Endodermal cell (in vitro differentiated cells): ENCODE results near the gene ARTN. TPM values are rescaled to one million over a fixed set of nuclear protein-coding genes. Genes with fewer than 3 reads are reported as not detected.
A peak's percentile ranks its signal among the peaks of the same experiment; 100 is the strongest.

Experiments
- DNase-seq: peaks from one replicate; pipeline ENCODE4 v3.0.0-alpha.2; 2017
- H3K27ac ChIP-seq: 2 replicates; pipeline ENCODE4 v1.5.1; 2013; ENCODE audit warnings: mild to moderate bottlenecking, low read depth, low read length, moderate library complexity
- H3K27me3 ChIP-seq: 2 replicates; pipeline ENCODE4 v1.6.1; 2013; ENCODE audit warnings: mild to moderate bottlenecking, low read length, moderate library complexity; ENCODE audit not compliant: insufficient read depth, control insufficient read depth, poor library complexity, severe bottlenecking
- H3K36me3 ChIP-seq: 2 replicates; pipeline ENCODE4 v1.7.0; 2013; ENCODE audit warnings: mild to moderate bottlenecking, low read length, moderate library complexity; ENCODE audit not compliant: control insufficient read depth, insufficient read depth
- H3K4me1 ChIP-seq: one replicate; pipeline ENCODE4 v1.7.0; 2013; ENCODE audit warnings: low read length; ENCODE audit not compliant: control insufficient read depth, insufficient read depth
- H3K4me3 ChIP-seq: 2 replicates; pipeline ENCODE4 v1.5.1; 2013; ENCODE audit warnings: mild to moderate bottlenecking, low read length, moderate library complexity
- H3K9ac ChIP-seq: 2 replicates; pipeline ENCODE4 v1.6.1; 2013; ENCODE audit warnings: mild to moderate bottlenecking, low read length, moderate library complexity; ENCODE audit not compliant: poor library complexity, severe bottlenecking; ENCODE audit errors: extremely low read depth
- H3K9me3 ChIP-seq: 2 replicates; pipeline ENCODE4 v1.6.1; 2013; ENCODE audit warnings: mild to moderate bottlenecking, low read length, moderate library complexity; ENCODE audit not compliant: control insufficient read depth
- H3K27ac Mint-ChIP-seq: 2 replicates; pipeline ENCODE4 v1.8.0; 2020; ENCODE audit warnings: mixed read lengths
- H3K27me3 Mint-ChIP-seq: 2 replicates; pipeline ENCODE4 v1.8.0; 2021; ENCODE audit warnings: mild to moderate bottlenecking, mixed read lengths; ENCODE audit not compliant: insufficient read depth
- H3K36me3 Mint-ChIP-seq: 2 replicates; pipeline ENCODE4 v1.8.0; 2020; ENCODE audit warnings: low read depth, mixed read lengths
- H3K4me1 Mint-ChIP-seq: 2 replicates; pipeline ENCODE4 v1.8.0; 2020; ENCODE audit warnings: mixed read lengths
- H3K4me3 Mint-ChIP-seq: 2 replicates; pipeline ENCODE4 v1.8.0; 2020; ENCODE audit warnings: mild to moderate bottlenecking, moderate library complexity, mixed read lengths
- H3K9me3 Mint-ChIP-seq: 2 replicates; pipeline ENCODE4 v1.8.0; 2020; ENCODE audit warnings: mild to moderate bottlenecking, mixed read lengths
- WGBS, 2 experiments: methylation state at CpG; one replicate each; pipeline versions ENCODE4 v1.1.5 to v1.1.7; 2013; ENCODE audit warnings: missing lambda C conversion rate in 2 of 2, mixed read lengths in 1 of 2; ENCODE audit not compliant: insufficient coverage in 1 of 2, insufficient read length in 1 of 2; 5-methylcytosine and 5-hydroxymethylcytosine counted together
- total RNA-seq, 2 donors: library from RNA; stranded (reverse); fragmentation: NEBNext Ultra II Directional in 1 of 2; extraction: Animal tissue kit (Norgen Biotek cat#: 25700) in 1 of 2; gene quantifications; 2 replicates in 1 of 2; 3 replicates in 1 of 2; pipeline ENCODE4 v1.2.1, GENCODE V29; 2021
- TF ChIP-seq, protein P1 (sequence below): fragments of 200-600 bp; sonication (generic); conservative IDR thresholded peaks from 2 replicates; pipeline ENCODE4 v1.5.0; 2021; ENCODE audit warnings: antibody characterized with exemption, mild to moderate bottlenecking

Gene ARTN
- total RNA-seq, 2 donors from 2014 or later, result 3.3 to 4.4 TPM

DNA sequence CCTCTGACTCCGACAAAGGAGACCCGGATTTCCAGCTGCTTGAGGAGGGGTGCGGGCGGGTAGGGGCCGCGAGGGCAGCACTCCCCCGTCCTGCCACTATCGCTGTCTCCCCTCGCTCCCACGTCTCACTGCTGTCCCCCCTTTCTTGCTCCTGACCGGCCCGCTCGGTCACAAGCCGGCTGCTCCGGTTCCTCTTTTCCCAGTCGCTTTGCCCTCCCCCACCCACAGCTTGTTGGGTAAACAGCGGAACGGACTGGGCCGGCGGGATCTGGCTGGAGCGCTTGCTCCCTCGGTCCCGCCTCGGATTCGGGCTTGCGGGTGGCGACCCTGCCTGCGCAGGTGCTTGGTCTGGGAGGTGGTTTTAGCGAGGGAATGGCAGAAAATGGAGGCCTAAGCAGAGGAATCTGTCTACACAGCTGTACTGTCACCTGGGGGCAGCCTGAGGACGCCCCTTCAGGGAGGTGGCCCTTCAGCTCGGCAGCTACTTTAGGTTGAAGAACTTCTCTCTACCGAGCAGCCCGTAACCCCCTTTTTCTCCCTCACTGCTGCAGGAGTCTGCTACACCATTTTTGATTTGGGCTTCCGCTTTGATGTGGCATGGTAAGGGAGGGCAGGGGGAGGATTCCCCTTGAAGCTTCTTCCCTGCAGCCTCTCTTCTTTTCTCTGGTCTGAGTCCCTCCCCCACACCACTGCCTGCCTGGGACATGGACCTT is 41.8 kb downstream of the ARTN start:
- Histone ChIP-seq H3K27ac (peak overlapping the region; percentile 26), H3K36me3 (peaks cover 39% of the 10 kb centered on the region), H3K9ac (peak overlapping the region; percentile 81), H3K27me3 (no peaks in the 10 kb centered on the region), H3K4me3 (peak overlapping the region; percentile 90), H3K4me1 (peaks cover 6% of the 10 kb centered on the region), H3K9me3 (no peaks in the 10 kb centered on the region)
- peak; percentile 70 for DNase-seq
- WGBS, 2 experiments, result 2 to 3% methylated on average over 8 to 33 of the region's 34 CpGs
- peak overlapping the region; percentile 93 for H3K27ac Mint-ChIP-seq
- no peaks in the 10 kb centered on the region for H3K9me3 Mint-ChIP-seq
- H3K27me3 Mint-ChIP-seq, result no peaks in the 10 kb centered on the region
- TF ChIP-seq, protein P1, sequence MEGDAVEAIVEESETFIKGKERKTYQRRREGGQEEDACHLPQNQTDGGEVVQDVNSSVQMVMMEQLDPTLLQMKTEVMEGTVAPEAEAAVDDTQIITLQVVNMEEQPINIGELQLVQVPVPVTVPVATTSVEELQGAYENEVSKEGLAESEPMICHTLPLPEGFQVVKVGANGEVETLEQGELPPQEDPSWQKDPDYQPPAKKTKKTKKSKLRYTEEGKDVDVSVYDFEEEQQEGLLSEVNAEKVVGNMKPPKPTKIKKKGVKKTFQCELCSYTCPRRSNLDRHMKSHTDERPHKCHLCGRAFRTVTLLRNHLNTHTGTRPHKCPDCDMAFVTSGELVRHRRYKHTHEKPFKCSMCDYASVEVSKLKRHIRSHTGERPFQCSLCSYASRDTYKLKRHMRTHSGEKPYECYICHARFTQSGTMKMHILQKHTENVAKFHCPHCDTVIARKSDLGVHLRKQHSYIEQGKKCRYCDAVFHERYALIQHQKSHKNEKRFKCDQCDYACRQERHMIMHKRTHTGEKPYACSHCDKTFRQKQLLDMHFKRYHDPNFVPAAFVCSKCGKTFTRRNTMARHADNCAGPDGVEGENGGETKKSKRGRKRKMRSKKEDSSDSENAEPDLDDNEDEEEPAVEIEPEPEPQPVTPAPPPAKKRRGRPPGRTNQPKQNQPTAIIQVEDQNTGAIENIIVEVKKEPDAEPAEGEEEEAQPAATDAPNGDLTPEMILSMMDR, result no peak
- H3K36me3 Mint-ChIP-seq, result peaks cover 35% of the 10 kb centered on the region
- peak overlapping the region; percentile 72 for H3K4me3 Mint-ChIP-seq
- peaks cover 25% of the 10 kb centered on the region for H3K4me1 Mint-ChIP-seq

DNA sequence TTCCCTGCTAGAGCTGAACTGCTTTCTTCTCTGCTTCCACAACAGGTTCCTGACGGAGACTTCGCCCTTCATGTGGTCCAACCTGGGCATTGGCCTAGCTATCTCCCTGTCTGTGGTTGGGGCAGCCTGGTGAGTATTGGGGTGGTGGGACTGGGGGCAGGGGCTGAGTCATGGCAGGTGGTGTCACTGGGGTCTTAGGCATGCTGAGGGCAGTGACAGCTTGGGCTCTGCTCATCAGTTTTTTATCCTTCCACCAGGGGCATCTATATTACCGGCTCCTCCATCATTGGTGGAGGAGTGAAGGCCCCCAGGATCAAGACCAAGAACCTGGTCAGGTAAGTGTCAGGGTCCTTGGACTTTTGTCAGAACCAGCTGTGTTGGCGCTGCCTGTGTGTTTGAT is 42.4 kb downstream of the ARTN start:
- 78 to 91% methylated on average over 2 to 4 of the region's 4 CpGs for whole genome bisulfite sequencing, 2 experiments
- TF ChIP-seq, protein P1, result peak; percentile 36
- Mint-ChIP-seq H3K27ac (peak overlapping the region; percentile 93), H3K36me3 (peaks cover 35% of the 10 kb centered on the region), H3K27me3 (no peaks in the 10 kb centered on the region), H3K9me3 (no peaks in the 10 kb centered on the region), H3K4me1 (peaks cover 29% of the 10 kb centered on the region), H3K4me3 (peak overlapping the region; percentile 72)
- no peak for DNase-seq
- Histone ChIP-seq H3K9ac (peak overlapping the region; percentile 81), H3K9me3 (no peaks in the 10 kb centered on the region), H3K4me1 (peaks cover 7% of the 10 kb centered on the region), H3K4me3 (peak overlapping the region; percentile 90), H3K36me3 (peaks cover 39% of the 10 kb centered on the region), H3K27me3 (no peaks in the 10 kb centered on the region), H3K27ac (no peak overlapping the region)

DNA sequence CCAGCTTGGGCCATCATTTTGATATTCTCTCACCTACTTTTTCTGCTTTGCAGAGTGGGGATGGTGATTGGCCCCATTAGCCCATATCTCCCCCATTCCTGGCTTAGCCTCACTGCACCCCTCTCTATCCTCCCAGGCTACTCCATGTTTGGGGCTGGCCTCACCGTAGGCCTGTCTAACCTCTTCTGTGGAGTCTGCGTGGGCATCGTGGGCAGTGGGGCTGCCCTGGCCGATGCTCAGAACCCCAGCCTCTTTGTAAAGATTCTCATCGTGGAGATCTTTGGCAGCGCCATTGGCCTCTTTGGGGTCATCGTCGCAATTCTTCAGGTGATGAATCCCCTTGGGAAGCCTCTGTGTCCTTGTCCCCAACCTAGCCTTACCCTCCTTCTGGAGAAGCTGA is 43.3 kb downstream of the ARTN start:
- H3K27me3 Mint-ChIP-seq, result no peaks in the 10 kb centered on the region
- 92 to 95% methylated on average over 8 of the region's 8 CpGs for WGBS, 2 experiments

More for the DNA sequence above, 43.3 kb downstream of the ARTN start:
- H3K9me3 Mint-ChIP-seq, result no peaks in the 10 kb centered on the region
- no peak for DNase-seq
- Histone ChIP-seq H3K9me3 (no peaks in the 10 kb centered on the region), H3K9ac (no peak overlapping the region), H3K4me1 (peaks cover 7% of the 10 kb centered on the region), H3K27ac (no peak overlapping the region), H3K36me3 (peaks cover 36% of the 10 kb centered on the region), H3K27me3 (no peaks in the 10 kb centered on the region), H3K4me3 (peak overlapping the region; percentile 53)
- no peak overlapping the region for H3K27ac Mint-ChIP-seq
- H3K36me3 Mint-ChIP-seq, result peaks cover 36% of the 10 kb centered on the region
- TF ChIP-seq, protein P1, result no peak
- H3K4me1 Mint-ChIP-seq, result peaks cover 29% of the 10 kb centered on the region
- H3K4me3 Mint-ChIP-seq, result peak overlapping the region; percentile 72
